Endodermal cell (in vitro differentiated cells): ENCODE data around the gene CNPY3. TPM values are rescaled to one million over a fixed set of nuclear protein-coding genes. Genes with fewer than 3 reads are reported as not detected.

Experiments used
- DNase-seq: peaks from one replicate; pipeline ENCODE4 v3.0.0-alpha.2; 2017
- H3K27ac ChIP-seq: 2 replicates; pipeline ENCODE4 v1.5.1; 2013; ENCODE audit warnings: mild to moderate bottlenecking, low read depth, low read length, moderate library complexity
- H3K27me3 ChIP-seq: 2 replicates; pipeline ENCODE4 v1.6.1; 2013; ENCODE audit warnings: mild to moderate bottlenecking, low read length, moderate library complexity; ENCODE audit not compliant: insufficient read depth, control insufficient read depth, poor library complexity, severe bottlenecking
- H3K36me3 ChIP-seq: 2 replicates; pipeline ENCODE4 v1.7.0; 2013; ENCODE audit warnings: mild to moderate bottlenecking, low read length, moderate library complexity; ENCODE audit not compliant: control insufficient read depth, insufficient read depth
- H3K4me1 ChIP-seq: one replicate; pipeline ENCODE4 v1.7.0; 2013; ENCODE audit warnings: low read length; ENCODE audit not compliant: control insufficient read depth, insufficient read depth
- H3K4me3 ChIP-seq: 2 replicates; pipeline ENCODE4 v1.5.1; 2013; ENCODE audit warnings: mild to moderate bottlenecking, low read length, moderate library complexity
- H3K9ac ChIP-seq: 2 replicates; pipeline ENCODE4 v1.6.1; 2013; ENCODE audit warnings: mild to moderate bottlenecking, low read length, moderate library complexity; ENCODE audit not compliant: poor library complexity, severe bottlenecking; ENCODE audit errors: extremely low read depth
- H3K9me3 ChIP-seq: 2 replicates; pipeline ENCODE4 v1.6.1; 2013; ENCODE audit warnings: mild to moderate bottlenecking, low read length, moderate library complexity; ENCODE audit not compliant: control insufficient read depth
- H3K27ac Mint-ChIP-seq: 2 replicates; pipeline ENCODE4 v1.8.0; 2020; ENCODE audit warnings: mixed read lengths
- H3K27me3 Mint-ChIP-seq: 2 replicates; pipeline ENCODE4 v1.8.0; 2021; ENCODE audit warnings: mild to moderate bottlenecking, mixed read lengths; ENCODE audit not compliant: insufficient read depth
- H3K36me3 Mint-ChIP-seq: 2 replicates; pipeline ENCODE4 v1.8.0; 2020; ENCODE audit warnings: low read depth, mixed read lengths
- H3K4me1 Mint-ChIP-seq: 2 replicates; pipeline ENCODE4 v1.8.0; 2020; ENCODE audit warnings: mixed read lengths
- H3K4me3 Mint-ChIP-seq: 2 replicates; pipeline ENCODE4 v1.8.0; 2020; ENCODE audit warnings: mild to moderate bottlenecking, moderate library complexity, mixed read lengths
- H3K9me3 Mint-ChIP-seq: 2 replicates; pipeline ENCODE4 v1.8.0; 2020; ENCODE audit warnings: mild to moderate bottlenecking, mixed read lengths
- WGBS, 2 experiments: methylation state at CpG; one replicate each; pipeline versions ENCODE4 v1.1.5 to v1.1.7; 2013; ENCODE audit warnings: missing lambda C conversion rate in 2 of 2, mixed read lengths in 1 of 2; ENCODE audit not compliant: insufficient coverage in 1 of 2, insufficient read length in 1 of 2; 5-methylcytosine and 5-hydroxymethylcytosine counted together
- total RNA-seq, 2 donors: library from RNA; stranded (reverse); fragmentation: NEBNext Ultra II Directional in 1 of 2; extraction: Animal tissue kit (Norgen Biotek cat#: 25700) in 1 of 2; gene quantifications; 2 replicates in 1 of 2; 3 replicates in 1 of 2; pipeline ENCODE4 v1.2.1, GENCODE V29; 2021
- TF ChIP-seq, protein P1 (sequence below): fragments of 200-600 bp; sonication (generic); conservative IDR thresholded peaks from 2 replicates; pipeline ENCODE4 v1.5.0; 2021; ENCODE audit warnings: antibody characterized with exemption, mild to moderate bottlenecking

The CNPY3 gene
- total RNA-seq, 2 donors from 2014 or later: 72.7 to 73.6 TPM

GRCh38 chr6:42962502-42963178, 33.4 kb downstream of the CNPY3 start:
- no peak overlapping the region for H3K27ac Mint-ChIP-seq
- no peak overlapping the region for H3K27ac ChIP-seq
- H3K9me3 Mint-ChIP-seq: no peaks in the 10 kb centered on the region
- H3K4me3 Mint-ChIP-seq: no peak overlapping the region
- H3K27me3 Mint-ChIP-seq: peaks cover 33% of the 10 kb centered on the region
- no peak overlapping the region for H3K4me3 ChIP-seq
- H3K27me3 ChIP-seq: peaks cover 28% of the 10 kb centered on the region
- peaks cover 6% of the 10 kb centered on the region for H3K4me1 Mint-ChIP-seq
- DNase-seq: no peak
- WGBS, 2 experiments: 67 to 93% methylated on average over 2 to 13 of the region's 13 CpGs
- TF ChIP-seq, protein P1, sequence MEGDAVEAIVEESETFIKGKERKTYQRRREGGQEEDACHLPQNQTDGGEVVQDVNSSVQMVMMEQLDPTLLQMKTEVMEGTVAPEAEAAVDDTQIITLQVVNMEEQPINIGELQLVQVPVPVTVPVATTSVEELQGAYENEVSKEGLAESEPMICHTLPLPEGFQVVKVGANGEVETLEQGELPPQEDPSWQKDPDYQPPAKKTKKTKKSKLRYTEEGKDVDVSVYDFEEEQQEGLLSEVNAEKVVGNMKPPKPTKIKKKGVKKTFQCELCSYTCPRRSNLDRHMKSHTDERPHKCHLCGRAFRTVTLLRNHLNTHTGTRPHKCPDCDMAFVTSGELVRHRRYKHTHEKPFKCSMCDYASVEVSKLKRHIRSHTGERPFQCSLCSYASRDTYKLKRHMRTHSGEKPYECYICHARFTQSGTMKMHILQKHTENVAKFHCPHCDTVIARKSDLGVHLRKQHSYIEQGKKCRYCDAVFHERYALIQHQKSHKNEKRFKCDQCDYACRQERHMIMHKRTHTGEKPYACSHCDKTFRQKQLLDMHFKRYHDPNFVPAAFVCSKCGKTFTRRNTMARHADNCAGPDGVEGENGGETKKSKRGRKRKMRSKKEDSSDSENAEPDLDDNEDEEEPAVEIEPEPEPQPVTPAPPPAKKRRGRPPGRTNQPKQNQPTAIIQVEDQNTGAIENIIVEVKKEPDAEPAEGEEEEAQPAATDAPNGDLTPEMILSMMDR: no peak
- H3K4me1 ChIP-seq: no peaks in the 10 kb centered on the region
- H3K9me3 ChIP-seq: no peaks in the 10 kb centered on the region
- no peak overlapping the region for H3K9ac ChIP-seq
- H3K36me3 Mint-ChIP-seq: peaks cover 29% of the 10 kb centered on the region
- H3K36me3 ChIP-seq: no peaks in the 10 kb centered on the region

GRCh38 chr6:42963179-42963854, 34.0 kb downstream of the CNPY3 start:
- Histone ChIP-seq H3K27me3 (peaks cover 28% of the 10 kb centered on the region), H3K27ac (no peak overlapping the region), H3K36me3 (no peaks in the 10 kb centered on the region), H3K9ac (no peak overlapping the region), H3K4me3 (no peak overlapping the region), H3K9me3 (no peaks in the 10 kb centered on the region), H3K4me1 (no peaks in the 10 kb centered on the region)
- DNase-seq: no peak
- no peak overlapping the region for H3K27ac Mint-ChIP-seq
- no peaks in the 10 kb centered on the region for H3K9me3 Mint-ChIP-seq
- peaks cover 31% of the 10 kb centered on the region for H3K36me3 Mint-ChIP-seq
- no peak overlapping the region for H3K4me3 Mint-ChIP-seq
- TF ChIP-seq, protein P1: no peak
- H3K4me1 Mint-ChIP-seq: peaks cover 6% of the 10 kb centered on the region
- 84 to 94% methylated on average over 5 to 12 of the region's 12 CpGs for WGBS, 2 experiments
- H3K27me3 Mint-ChIP-seq: peaks cover 31% of the 10 kb centered on the region

DNA sequence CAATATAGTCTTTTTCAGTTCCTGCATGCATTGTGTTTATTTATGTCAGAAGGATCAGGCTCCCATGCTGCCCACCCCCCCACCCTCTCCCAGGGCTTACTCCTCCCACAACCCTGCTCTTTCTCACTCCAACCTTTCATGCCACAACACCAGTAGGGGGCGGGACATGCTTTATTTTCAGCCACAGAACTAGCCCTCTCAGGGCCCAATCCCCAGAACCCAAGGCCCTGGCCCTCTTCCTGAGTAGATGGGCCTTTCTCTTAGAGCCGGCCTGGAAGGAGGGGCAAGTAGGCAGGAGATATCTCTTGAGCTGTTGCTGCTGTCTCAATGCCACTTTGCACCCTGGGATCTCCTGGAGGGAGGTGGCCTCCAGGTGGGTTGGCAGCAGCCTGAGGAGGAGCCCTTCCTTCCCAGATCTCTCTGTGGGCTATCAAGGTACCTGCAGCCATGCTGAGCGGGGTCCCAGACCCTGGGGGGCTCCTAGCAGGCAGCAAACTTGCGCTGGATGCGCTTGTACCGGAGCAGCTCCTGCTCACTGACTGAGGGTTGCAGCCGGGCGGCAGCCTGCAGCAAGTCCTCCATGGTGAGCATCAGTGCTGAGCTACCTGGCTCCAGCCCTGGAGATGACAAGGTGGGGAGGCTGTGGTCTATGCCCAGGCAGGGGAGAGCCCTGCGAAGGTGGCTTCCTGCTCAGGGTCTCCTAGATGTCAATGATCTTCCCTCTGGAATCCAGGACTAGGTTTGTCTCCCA, 34.8 kb downstream of the CNPY3 start:
- TF ChIP-seq, protein P1: peak; percentile 70
- peak; percentile 96 for DNase-seq
- no peak overlapping the region for H3K27ac ChIP-seq
- no peaks in the 10 kb centered on the region for H3K4me1 ChIP-seq
- Mint-ChIP-seq H3K4me1 (peaks cover 6% of the 10 kb centered on the region), H3K36me3 (peaks cover 33% of the 10 kb centered on the region), H3K4me3 (no peak overlapping the region), H3K27ac (no peak overlapping the region), H3K27me3 (peaks cover 26% of the 10 kb centered on the region), H3K9me3 (no peaks in the 10 kb centered on the region)
- H3K4me3 ChIP-seq: no peak overlapping the region
- no peaks in the 10 kb centered on the region for H3K36me3 ChIP-seq
- H3K9ac ChIP-seq: no peak overlapping the region
- WGBS, 2 experiments: 77 to 100% methylated on average over 2 to 9 of the region's 9 CpGs
- peaks cover 24% of the 10 kb centered on the region for H3K27me3 ChIP-seq
- no peaks in the 10 kb centered on the region for H3K9me3 ChIP-seq
